Epithelial cell of esophagus (primary cell): Measurements from ENCODE around the gene OSBPL8.
"Not testable (repeated sequence)": the region's sequence is repeated elsewhere in the genome, so short reads cannot be mapped to it uniquely, and the experiment has no call there.

Experiments used
- DNase-seq: peaks from one replicate; pipeline ENCODE4 v3.0.0; 2010; ENCODE audit warnings: low read depth
- H3K4me3 ChIP-seq: 2 replicates; pipeline ENCODE4 v1.5.1; 2011; ENCODE audit warnings: mild to moderate bottlenecking, low read length, control low read depth
- CTCF ChIP-seq: IDR thresholded peaks from 2 replicates; pipeline ENCODE4 v1.5.1; 2011; ENCODE audit warnings: low read depth, mild to moderate bottlenecking, low read length, control low read depth, inconsistent platforms; ENCODE audit not compliant: insufficient read depth; ENCODE audit errors: missing control alignments

Gene OSBPL8

GRCh38 chr12:76379261-76379660 is 180.3 kb downstream of the OSBPL8 start:
- no peak for DNase-seq
- H3K4me3 ChIP-seq, result no peak overlapping the region
- no peak for TF ChIP-seq CTCF

- H3K4me3 ChIP-seq, DNase-seq: not testable (repeated sequence)
Measured at GRCh38 chr12:76376876-76377275, 182.7 kb downstream of the OSBPL8 start.

- no peak for DNase-seq
- no peak for TF ChIP-seq CTCF
Measured at GRCh38 chr12:76375939-76376338, 183.6 kb downstream of the OSBPL8 start.

GRCh38 chr12:76375470-76375869 is 184.1 kb downstream of the OSBPL8 start:
- DNase-seq, result no peak
- TF ChIP-seq CTCF, result no peak
- H3K4me3 ChIP-seq, result no peak overlapping the region

More at GRCh38 chr12:76375939-76376338, 183.6 kb downstream of the OSBPL8 start:
- H3K4me3 ChIP-seq, result no peak overlapping the region

GRCh38 chr12:76374386-76375020 is 185.1 kb downstream of the OSBPL8 start:
- DNase-seq, result peak; percentile 39
- TF ChIP-seq CTCF, result no peak
- no peak overlapping the region for H3K4me3 ChIP-seq

GRCh38 chr12:76368230-76368629 is 191.3 kb downstream of the OSBPL8 start:
- H3K4me3 ChIP-seq, result no peak overlapping the region
- no peak for DNase-seq
- no peak for TF ChIP-seq CTCF

GRCh38 chr12:76366163-76366562 is 193.4 kb downstream of the OSBPL8 start:
- no peak for DNase-seq
- no peak overlapping the region for H3K4me3 ChIP-seq
- no peak for TF ChIP-seq CTCF

GRCh38 chr12:76364131-76364530 is 195.4 kb downstream of the OSBPL8 start:
- H3K4me3 ChIP-seq, DNase-seq: not testable (repeated sequence)
